GM19043 (cell line): ENCODE data around the gene TTC7B.

Source experiments
- ATAC-seq: cut with Tn5 transposase; IDR thresholded peaks from one replicate; pipeline ENCODE4 v1.9.1; 2021; ENCODE audit warnings: low read depth; ENCODE audit not compliant: unreplicated experiment

Gene TTC7B

GRCh38 chr14:90521084-90521929 is 294.9 kb downstream of the TTC7B start:
- ATAC-seq = no peak

DNA sequence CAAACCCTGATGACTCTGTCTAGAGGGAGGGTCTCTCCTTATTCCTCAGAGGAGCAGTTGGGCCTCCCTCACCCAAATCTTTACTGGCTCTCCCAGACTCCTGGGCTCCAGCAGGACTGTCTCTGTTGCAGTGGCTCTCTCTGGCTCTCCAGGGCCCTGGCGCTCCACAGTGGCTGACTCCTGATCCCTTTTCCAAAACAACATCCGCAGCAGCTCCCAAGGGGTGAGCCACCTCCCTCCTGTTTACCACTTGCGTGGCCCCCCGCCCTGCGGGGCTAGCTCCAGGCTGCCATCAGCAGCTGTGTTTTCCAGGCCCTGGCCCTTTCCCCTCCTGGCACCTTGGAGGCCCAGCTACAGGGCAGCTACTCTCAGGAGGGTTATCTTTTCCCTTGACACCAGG is 295.9 kb downstream of the TTC7B start:
- ATAC-seq = no peak

DNA sequence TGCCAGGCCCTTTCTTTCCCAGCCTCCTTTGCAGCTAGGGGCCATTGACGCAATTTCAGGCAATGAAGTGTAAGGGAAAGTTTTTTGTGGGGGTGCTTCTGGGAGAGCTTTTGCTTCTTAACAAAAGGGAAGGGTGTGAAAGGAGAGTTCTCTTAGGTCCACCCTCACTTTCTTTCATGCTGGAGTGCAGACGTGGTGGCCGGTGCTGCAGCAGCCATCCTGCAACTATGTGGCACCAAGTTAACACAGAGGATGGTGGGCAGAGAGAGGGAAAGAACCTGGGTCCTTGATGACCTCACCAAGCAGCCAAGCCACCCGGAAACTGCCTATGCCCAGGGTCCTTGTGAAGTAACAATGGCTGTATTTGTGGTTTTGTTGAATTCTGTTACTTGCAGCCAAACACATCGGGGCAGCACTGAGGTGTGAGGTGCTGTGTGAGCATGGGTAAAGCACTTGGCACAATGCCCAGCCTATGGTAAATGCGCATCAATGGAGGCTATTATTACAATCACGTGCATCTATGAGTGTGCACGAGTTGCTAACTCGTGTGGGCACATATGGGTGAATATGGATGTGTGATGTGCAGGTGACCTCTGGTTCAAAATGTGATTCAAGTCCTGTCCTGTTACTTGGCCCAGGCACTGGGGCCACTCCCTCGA is 296.8 kb downstream of the TTC7B start:
- no peak for ATAC-seq

DNA sequence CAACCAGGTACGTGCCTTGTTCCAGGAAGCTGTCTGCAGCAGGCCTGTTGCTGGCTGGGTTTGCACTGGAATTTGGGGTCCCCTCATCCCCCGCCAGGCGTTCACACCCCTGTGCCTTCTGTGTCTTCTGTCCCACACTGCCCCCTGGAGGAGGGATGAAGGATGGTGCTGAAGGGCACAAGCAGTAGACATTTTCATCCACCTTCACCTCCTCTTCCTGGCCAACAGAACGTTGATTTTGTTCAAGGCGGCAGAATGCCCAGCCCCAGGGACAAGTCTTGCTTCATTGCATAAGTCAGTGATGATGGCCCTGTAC is 297.3 kb downstream of the TTC7B start:
- ATAC-seq = no peak

GRCh38 chr14:90518069-90518940 is 297.9 kb downstream of the TTC7B start:
- ATAC-seq = no peak

- ATAC-seq = no peak
Observed at GRCh38 chr14:90517076-90517841, 299.0 kb downstream of the TTC7B start.

GRCh38 chr14:90514566-90514965 is 301.7 kb downstream of the TTC7B start:
- ATAC-seq = no peak

DNA sequence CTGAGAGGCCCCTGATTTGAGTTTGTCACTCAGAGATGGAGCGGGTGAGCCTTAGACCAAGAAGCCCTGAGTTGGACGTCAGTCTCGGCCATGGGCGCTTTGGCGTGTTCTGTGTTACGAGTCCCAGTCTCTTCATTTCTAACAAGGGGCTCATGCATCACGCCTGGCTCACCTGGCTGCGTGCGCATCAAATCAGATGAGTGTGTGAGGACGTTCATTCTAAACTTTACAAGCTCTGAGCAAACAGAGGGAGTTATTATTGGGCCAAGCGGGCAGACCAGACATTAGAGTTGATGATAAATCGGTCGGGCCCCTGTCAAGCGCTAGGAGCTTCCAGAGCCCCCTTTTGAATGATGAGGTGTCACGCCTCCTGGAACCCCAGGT is 302.2 kb downstream of the TTC7B start:
- no peak for ATAC-seq

DNA sequence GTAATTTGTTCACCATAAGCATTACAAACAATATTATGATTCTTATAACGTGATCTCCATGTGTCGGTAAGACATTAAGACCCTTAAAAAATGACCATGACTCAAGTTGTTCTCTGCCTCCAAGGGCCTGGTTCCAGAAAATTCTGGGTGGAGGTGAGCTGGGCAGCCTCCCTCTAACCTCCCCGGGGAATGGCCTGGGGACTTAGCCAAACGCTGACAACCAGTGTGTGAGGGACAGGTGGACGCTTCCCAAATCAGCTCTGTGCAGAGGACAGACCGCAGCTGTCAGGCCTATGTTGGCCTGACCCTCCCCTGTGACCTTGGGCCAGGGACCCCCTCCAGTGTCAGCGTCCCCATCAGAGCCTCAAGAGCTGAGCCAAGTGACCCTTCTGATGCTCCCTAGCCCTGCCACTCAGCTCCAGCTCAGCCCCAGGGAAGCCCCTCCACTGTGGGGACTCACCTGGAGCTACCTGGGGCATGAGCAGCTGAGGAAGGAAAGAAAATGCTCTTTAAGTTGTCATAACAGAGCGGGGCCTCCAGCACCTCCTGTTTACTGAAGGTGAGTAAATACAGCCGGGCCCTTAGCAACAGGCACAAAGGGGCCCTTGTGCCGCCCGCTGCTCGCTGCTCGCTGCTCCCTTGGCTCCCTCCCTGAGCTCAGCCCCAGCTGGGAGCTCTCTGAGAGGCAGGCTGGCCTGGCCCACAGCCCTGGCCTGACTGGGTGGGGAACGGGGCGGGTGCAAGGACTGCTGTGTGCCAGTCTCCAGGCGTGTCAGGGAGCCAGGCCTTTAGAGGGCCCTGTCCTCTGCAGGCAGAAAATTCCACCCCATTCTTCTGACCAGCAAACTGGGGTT is 302.8 kb downstream of the TTC7B start:
- no peak for ATAC-seq

GRCh38 chr14:90512329-90512991 is 303.8 kb downstream of the TTC7B start:
- ATAC-seq = no peak

DNA sequence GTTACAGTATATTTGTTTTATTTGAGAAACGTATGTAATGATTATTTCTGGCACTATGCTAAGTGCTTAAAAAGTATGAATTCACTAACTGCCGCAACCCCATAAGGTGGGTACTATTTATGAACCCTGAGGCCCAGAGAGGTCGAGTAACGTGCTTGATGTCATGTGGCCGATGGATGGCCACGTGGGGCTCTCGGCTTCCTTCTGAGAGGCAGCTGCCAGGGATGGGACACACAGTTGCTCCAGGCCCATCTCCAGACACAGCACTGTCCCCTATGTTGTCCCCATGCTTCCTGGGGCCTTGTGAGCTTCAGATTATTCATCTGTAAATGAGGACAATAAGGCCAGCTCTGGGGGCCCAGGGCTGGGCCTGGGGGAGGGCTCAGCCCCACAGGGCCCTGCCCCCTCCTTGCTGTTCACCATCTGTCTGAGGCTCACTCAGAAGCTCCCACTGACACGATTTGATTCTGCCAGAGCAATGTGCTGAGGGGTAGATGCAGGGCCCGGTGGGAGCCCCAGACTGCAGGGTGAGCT is 304.4 kb downstream of the TTC7B start:
- no peak for ATAC-seq

- ATAC-seq = no peak
Observed at GRCh38 chr14:90511252-90511651, 305.0 kb downstream of the TTC7B start.

GRCh38 chr14:90510159-90510558 is 306.1 kb downstream of the TTC7B start:
- ATAC-seq = no peak

GRCh38 chr14:90509403-90509802 is 306.8 kb downstream of the TTC7B start:
- no peak for ATAC-seq

GRCh38 chr14:90508536-90509254 is 307.5 kb downstream of the TTC7B start:
- no peak for ATAC-seq

DNA sequence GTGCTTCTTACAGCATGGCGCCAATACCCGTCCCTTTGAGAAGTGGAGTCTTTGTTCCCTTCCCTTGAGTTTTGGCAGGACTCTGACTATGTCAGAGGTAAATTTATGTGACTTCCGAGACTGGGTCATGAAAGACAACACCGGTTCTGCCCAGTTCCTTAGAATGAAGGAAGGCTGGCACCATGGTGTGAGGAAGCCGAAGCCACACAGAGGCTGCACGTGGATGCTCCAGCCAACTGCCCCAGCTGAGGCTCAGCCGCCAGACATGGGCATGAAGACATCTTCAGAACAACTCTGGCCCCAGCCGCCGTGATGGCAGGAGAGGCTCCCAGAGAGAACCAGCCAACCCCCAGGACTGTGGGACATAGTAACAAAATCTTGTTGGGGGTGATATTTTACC is 308.2 kb downstream of the TTC7B start:
- ATAC-seq = no peak

DNA sequence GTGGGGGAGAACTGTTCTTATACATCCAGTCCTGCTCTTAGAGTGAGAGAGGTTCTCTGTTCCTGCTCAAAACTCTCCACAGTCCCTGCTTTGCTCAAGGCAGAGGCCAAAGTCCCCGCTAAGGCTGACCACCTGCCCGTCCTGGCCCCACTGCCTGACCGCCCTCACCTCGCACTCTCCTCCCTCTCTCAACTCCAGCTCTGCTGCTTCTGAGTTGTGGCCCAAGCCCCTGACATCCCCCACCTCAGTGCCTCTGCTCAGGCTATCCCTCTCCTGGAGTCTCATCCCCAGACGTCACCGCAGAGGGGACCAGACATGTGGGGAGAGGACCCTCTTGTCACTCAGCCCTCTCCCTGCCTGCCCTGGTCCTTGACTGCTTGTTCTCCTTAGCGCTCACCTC is 308.8 kb downstream of the TTC7B start:
- ATAC-seq = no peak

DNA sequence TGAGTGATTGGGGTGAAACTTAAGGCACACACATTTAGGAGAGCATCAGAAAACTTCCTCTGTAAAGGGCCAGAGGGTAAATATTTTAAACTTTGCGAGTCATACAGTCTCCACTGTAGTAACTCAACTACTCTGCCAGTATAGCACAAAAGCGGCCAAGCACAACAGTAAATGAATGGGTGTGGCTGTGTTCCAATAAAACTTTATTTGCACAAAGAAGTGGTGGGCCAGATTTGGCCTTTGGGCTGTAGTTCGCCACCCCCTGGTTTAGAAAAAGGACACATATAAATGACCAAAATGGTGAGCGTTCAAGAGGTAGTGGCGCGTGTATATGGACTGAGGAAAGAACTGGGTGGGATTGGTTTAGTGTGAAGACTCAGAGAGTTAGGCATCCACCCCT is 309.5 kb downstream of the TTC7B start:
- ATAC-seq = no peak
